Measurements from ENCODE around the gene MAP3K4.

DNA sequence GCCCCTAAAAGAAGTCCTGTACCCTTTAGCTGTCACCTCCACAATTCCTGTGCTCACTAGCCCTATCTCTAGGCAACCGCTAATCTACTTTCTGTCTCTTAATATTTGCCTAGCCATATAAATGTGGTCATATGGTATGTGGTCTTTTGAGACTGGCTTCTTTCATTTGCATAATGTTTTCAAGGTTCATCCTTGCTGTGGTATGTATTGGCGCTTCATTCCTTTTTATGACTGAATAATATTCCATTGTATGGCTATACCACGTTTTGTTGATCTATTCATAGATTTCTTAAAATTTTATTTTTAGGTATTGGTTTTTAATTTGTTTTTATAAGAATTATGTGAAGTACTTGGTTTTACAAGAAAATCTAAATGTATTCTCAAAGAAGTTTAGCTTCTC, 70.0 kb downstream of the MAP3K4 start:
- TF ChIP-seq, protein P1, sequence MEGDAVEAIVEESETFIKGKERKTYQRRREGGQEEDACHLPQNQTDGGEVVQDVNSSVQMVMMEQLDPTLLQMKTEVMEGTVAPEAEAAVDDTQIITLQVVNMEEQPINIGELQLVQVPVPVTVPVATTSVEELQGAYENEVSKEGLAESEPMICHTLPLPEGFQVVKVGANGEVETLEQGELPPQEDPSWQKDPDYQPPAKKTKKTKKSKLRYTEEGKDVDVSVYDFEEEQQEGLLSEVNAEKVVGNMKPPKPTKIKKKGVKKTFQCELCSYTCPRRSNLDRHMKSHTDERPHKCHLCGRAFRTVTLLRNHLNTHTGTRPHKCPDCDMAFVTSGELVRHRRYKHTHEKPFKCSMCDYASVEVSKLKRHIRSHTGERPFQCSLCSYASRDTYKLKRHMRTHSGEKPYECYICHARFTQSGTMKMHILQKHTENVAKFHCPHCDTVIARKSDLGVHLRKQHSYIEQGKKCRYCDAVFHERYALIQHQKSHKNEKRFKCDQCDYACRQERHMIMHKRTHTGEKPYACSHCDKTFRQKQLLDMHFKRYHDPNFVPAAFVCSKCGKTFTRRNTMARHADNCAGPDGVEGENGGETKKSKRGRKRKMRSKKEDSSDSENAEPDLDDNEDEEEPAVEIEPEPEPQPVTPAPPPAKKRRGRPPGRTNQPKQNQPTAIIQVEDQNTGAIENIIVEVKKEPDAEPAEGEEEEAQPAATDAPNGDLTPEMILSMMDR (IDR thresholded peaks at IDR 0.05; ENCODE audit: borderline replicate concordance, extremely low read depth, low read length, poor library complexity, severe bottlenecking): no peak
- no peak for TF ChIP-seq EZH2 (IDR thresholded peaks at IDR 0.05; ENCODE audit: borderline replicate concordance, low read depth, low read length, severe bottlenecking)

Measured in DND-41 (cell line).